A673 (cell line): Measurements from ENCODE around the gene NAPSA. TPM values are rescaled to one million over a fixed set of nuclear protein-coding genes. Genes with fewer than 3 reads are reported as not detected.

Experiments used
- BruUV-seq: library from RNA; stranded (reverse); fragments of 400-500 nt; replicated peaks from 2 replicates; lab custom pipeline; 2021; lab: Mats Ljungman, UMichigan
- CTCF ChIA-PET: fragments of 300-600 bp; sonication (Branson Sonifier 250); formaldehyde crosslinking; loops from one replicate; lab custom pipeline; 2022; ENCODE audit warnings: antibody characterized with exemption; lab: Charles Lee
- POLR2A ChIA-PET: fragments of 300-600 bp; sonication (Branson Sonifier 250); formaldehyde crosslinking; loops from one replicate; lab custom pipeline; 2022; ENCODE audit warnings: antibody characterized with exemption; ENCODE audit not compliant: low non-redundant PET; lab: Charles Lee
- DNase-seq: peaks from one replicate; pipeline ENCODE4 v3.0.0-alpha.2; 2015; ENCODE audit warnings: low spot score
- H3K27ac ChIP-seq: fragments of 200-600 bp; sonication (generic); 2 replicates; pipeline ENCODE4 v1.5.1; 2016; ENCODE audit warnings: mixed run types, low read depth, mild to moderate bottlenecking, mixed read lengths, antibody characterized with exemption, low read length; ENCODE audit not compliant: poor library complexity, severe bottlenecking
- H3K27me3 ChIP-seq: fragments of 200-600 bp; sonication (generic); replicated peaks from 2 replicates; pipeline ENCODE4 v1.6.1; 2017; ENCODE audit warnings: mixed run types, low read depth, mild to moderate bottlenecking, mixed read lengths, antibody characterized with exemption, low read length; ENCODE audit not compliant: insufficient read depth, poor library complexity
- H3K36me3 ChIP-seq: fragments of 200-600 bp; sonication (generic); 2 replicates; pipeline ENCODE4 v1.6.1; 2016; ENCODE audit warnings: mixed run types, mild to moderate bottlenecking, mixed read lengths, antibody characterized with exemption, low read length; ENCODE audit not compliant: insufficient read depth, poor library complexity, severe bottlenecking
- H3K4me1 ChIP-seq: fragments of 200-600 bp; sonication (generic); 2 replicates; pipeline ENCODE4 v1.6.1; 2017; ENCODE audit warnings: mixed run types, mild to moderate bottlenecking, mixed read lengths, antibody characterized with exemption, low read length; ENCODE audit not compliant: insufficient read depth, poor library complexity, severe bottlenecking
- H3K4me3 ChIP-seq: fragments of 200-600 bp; sonication (generic); 2 replicates; pipeline ENCODE4 v1.5.1; 2016; ENCODE audit warnings: low read depth, mixed run types, mild to moderate bottlenecking, mixed read lengths, low read length; ENCODE audit not compliant: poor library complexity, severe bottlenecking
- H3K9me3 ChIP-seq: fragments of 200-600 bp; sonication (generic); 2 replicates; pipeline ENCODE4 v1.6.1; 2016; ENCODE audit warnings: mixed run types, low read depth, mild to moderate bottlenecking, mixed read lengths, antibody characterized with exemption, low read length; ENCODE audit not compliant: poor library complexity, severe bottlenecking
- CTCF ChIP-seq: fragments of 300-800, 200-600 bp; sonication (generic); conservative IDR thresholded peaks from 2 replicates; pipeline ENCODE4 v1.5.1; 2017; ENCODE audit warnings: low read depth, mild to moderate bottlenecking, antibody characterized with exemption, low read length, moderate library complexity, mixed read lengths
- EZH2 ChIP-seq: fragments of 200-600 bp; sonication (generic); IDR thresholded peaks from 2 replicates; pipeline ENCODE4 v1.6.1; 2017; ENCODE audit warnings: borderline replicate concordance, low read depth, mild to moderate bottlenecking, mixed read lengths, antibody characterized with exemption, low read length; ENCODE audit not compliant: poor library complexity, severe bottlenecking
- intact Hi-C: fragments of 100-400 bp; cut with micrococcal nuclease; formaldehyde crosslinking; loops from one replicate; pipeline ENCODE4 v1.10.0; 2022; ENCODE audit not compliant: unreplicated experiment
- total RNA-seq: library from RNA; stranded (reverse); gene quantifications from 2 replicates; pipeline ENCODE4 v1.2.3, GENCODE V29; 2021

Gene NAPSA
- total RNA-seq, 1 experiment from 2014 or later = 0.47 TPM

DNA sequence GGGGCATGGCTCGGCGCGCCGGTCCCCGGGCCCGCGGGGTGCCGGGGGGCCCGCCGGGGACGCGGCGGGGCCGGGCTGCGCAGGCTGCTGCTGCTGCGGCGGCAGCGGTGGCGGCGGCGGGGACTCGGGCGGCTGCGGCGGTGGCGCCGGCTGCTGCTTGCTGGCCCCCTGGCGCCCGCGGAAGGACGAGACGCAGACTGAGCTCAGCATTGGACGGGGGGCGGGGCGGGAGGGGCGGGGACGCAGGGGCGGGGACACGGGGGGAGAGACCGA lies 36.6 kb downstream of the NAPSA start:
- Histone ChIP-seq H3K9me3 (no peaks in the 10 kb centered on the region), H3K4me3 (peak overlapping the region; percentile 31), H3K4me1 (peaks cover 15% of the 10 kb centered on the region), H3K27ac (no peak overlapping the region), H3K36me3 (no peaks in the 10 kb centered on the region), H3K27me3 (peaks cover 25% of the 10 kb centered on the region)
- intact Hi-C loops = loop anchor here (2.0 kb wide), 1 partner anchor 76 kb away; no protein-coding TSS in a partner anchor
- BruUV-seq = no TSS peak
- DNase-seq = no peak
- ChIA-PET CTCF (interaction anchor here (0.5 to 1.8 kb wide), 10 partner anchors 10 to 689 kb away, joined by 3 to 19 read pairs (median 4); no protein-coding TSS in a partner anchor), POLR2A (interaction anchor here (0.5 to 0.7 kb wide), 3 partner anchors 46 to 876 kb away, joined by 4 to 12 read pairs (median 5); partner anchors contain the start of gene ALDH16A1)
- TF ChIP-seq CTCF = no peak
- TF ChIP-seq EZH2 = no peak

DNA sequence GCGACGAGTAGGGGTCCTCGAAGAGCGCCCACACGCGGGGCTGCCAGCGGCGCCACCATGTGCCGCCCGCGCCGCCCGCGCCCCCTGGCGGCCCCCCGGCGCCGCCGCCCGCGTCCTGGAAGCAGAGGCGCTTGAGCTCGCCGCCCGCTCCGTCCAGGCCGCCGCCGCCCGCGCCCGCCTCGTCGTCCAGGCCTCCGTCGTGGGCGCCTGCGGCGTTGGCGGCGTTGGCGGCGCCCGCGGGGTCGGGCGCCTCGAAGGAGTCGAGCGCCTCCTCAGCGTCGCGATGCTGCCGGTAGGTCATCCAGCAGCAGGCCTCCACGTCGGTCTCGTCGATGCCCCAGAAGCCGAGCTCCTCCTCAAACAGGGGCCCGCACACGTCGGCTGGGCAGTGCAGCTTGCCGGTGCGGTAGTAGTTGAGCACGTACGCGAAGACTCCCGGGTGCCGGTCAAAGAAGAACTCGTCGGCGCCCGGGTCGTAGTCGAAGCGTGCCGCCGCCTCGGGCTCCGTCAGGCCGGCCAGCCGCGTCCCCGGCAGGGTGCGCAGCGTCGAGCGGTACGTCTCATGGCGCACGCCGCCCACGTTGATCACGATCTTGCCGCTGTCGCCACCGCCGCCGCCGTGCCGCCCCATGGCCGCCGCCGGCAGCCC lies 37.1 kb downstream of the NAPSA start:
- POLR2A ChIA-PET = interaction anchor here (0.5 to 0.7 kb wide), 4 partner anchors 14 to 876 kb away, joined by 4 to 12 read pairs (median 6); partner anchors contain the start of gene ALDH16A1
- intact Hi-C loops = loop anchor here (2.0 kb wide), 1 partner anchor 76 kb away; no protein-coding TSS in a partner anchor
- no peaks in the 10 kb centered on the region for H3K9me3 ChIP-seq
- H3K27ac ChIP-seq = no peak overlapping the region
- peaks cover 25% of the 10 kb centered on the region for H3K27me3 ChIP-seq
- CTCF ChIA-PET = interaction anchor here (0.6 to 1.8 kb wide), 10 partner anchors 11 to 209 kb away, joined by 3 to 19 read pairs (median 5); no protein-coding TSS in a partner anchor
- TF ChIP-seq CTCF (no peak; the same call in 1 of the 2 replicates), EZH2 (no peak)
- no peaks in the 10 kb centered on the region for H3K36me3 ChIP-seq
- peak; percentile 50 for DNase-seq
- no TSS peak for BruUV-seq
- H3K4me1 ChIP-seq = peaks cover 15% of the 10 kb centered on the region
- peak overlapping the region; percentile 31 for H3K4me3 ChIP-seq

DNA sequence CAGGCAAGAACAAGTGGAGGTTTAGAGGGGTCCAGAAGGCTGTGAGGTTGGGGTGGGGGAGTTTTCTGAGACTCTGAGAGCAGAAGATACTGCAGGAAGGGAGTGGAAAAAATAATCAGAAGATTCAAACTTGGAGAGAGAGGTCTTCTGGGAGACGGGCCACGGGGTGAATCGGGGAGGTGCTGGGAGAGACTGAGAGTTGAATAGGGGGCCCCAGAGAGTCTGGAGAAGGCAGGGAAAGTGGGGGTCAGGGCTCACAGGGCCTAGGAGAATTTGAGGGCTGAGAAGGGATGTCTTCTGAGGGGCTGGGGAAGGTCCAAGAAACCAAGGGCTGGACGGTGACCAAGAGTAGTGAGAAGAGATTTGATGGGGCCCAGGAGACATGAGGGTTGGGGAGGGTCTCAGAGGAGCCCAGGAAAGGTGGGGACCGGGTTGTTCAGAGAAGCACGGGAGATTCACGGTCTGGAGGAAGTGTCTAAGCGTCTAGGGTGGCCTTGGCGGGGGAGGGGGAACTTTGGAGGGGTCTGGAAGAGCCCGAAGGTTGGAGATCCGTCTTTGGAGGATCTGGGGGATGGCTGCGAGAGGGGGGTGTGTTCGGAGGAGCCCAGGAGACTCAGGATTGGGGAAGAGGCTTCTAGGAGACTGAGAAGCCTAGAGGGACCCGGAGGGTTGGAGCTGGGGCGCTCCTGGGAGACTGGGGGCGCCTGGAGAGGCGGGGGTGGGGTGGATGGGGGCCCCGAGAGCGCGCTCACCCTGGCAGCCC lies 37.8 kb downstream of the NAPSA start:
- TF ChIP-seq CTCF = 0 out of 2 replicates have a peak, but pooled peaks have one; percentile 10
- TF ChIP-seq EZH2 = no peak
- BruUV-seq = no TSS peak
- no peak for DNase-seq
- no peaks in the 10 kb centered on the region for H3K36me3 ChIP-seq
- H3K27ac ChIP-seq = no peak overlapping the region
- H3K9me3 ChIP-seq = no peaks in the 10 kb centered on the region
- H3K4me3 ChIP-seq = no peak overlapping the region
- POLR2A ChIA-PET = no interaction called here
- peaks cover 9% of the 10 kb centered on the region for H3K4me1 ChIP-seq
- CTCF ChIA-PET = interaction anchor here (0.7 to 1.8 kb wide), 4 partner anchors 11 to 75 kb away, joined by 3 to 19 read pairs (median 13); no protein-coding TSS in a partner anchor
- peaks cover 25% of the 10 kb centered on the region for H3K27me3 ChIP-seq
- intact Hi-C loops = loop anchor here (2.0 kb wide), 1 partner anchor 75 kb away; no protein-coding TSS in a partner anchor
